Measurements from ENCODE around the gene PDE10A. TPM values are rescaled to one million over a fixed set of nuclear protein-coding genes. Genes with fewer than 3 reads are reported as not detected.

Gene PDE10A
- total and polyA plus RNA-seq, 2 of the 8 experiments (the other 6 are each of a cell fraction or from before 2014, with no cell fraction given) = 1.1 to 2.4 TPM

- H3K4me2 ChIP-seq (ENCODE audit: insufficient read depth in 1 of 2, low read depth in 2 of 2, low read length in 2 of 2) = no peak overlapping the region
- CTCF ChIA-PET (ENCODE audit: partially characterized antibody) = no interaction called here
These were observed 44.8 kb downstream of the PDE10A start for GRCh38 chr6:165618241-165618640.

More at GRCh38 chr6:165618241-165618640, 44.8 kb downstream of the PDE10A start:
- no peak overlapping the region for H2AFZ ChIP-seq (ENCODE audit: low read length)
- H3K23me2 ChIP-seq (ENCODE audit: low read depth, low read length) = no peaks in the 10 kb centered on the region
- no peaks in the 10 kb centered on the region for H3K79me2 ChIP-seq (ENCODE audit: control insufficient read depth in 1 of 2, insufficient read depth in 2 of 2, low read length in 2 of 2)
- POLR2A ChIA-PET (ENCODE audit: partially characterized antibody) = no interaction called here
- H3K4me3 ChIP-seq (ENCODE audit: extremely low read depth in 1 of 4, insufficient read depth in 2 of 4, low read depth in 3 of 4, low read length in 4 of 4) = no peak overlapping the region
- H3K27me3 ChIP-seq (replicated peaks in 1 of 4; ENCODE audit: control insufficient read depth in 3 of 4, extremely low read depth in 1 of 4, insufficient read depth in 3 of 4, low read length in 3 of 4) = no peaks in the 10 kb centered on the region
- no peak overlapping the region for H4K91ac ChIP-seq (replicated peaks; ENCODE audit: insufficient read length, low read length)
- H3K9me3 ChIP-seq (ENCODE audit: insufficient read depth in 2 of 2, low read depth in 1 of 2, low read length in 1 of 2) = no peaks in the 10 kb centered on the region
- WGBS, 2 experiments (ENCODE audit: extremely low coverage in 1 of 2, insufficient coverage in 1 of 2, insufficient read length in 1 of 2, insufficient replicate concordance in 2 of 2, low coverage in 1 of 2, low lambda C conversion rate in 2 of 2, missing lambda C conversion rate in 1 of 2) = 77% methylated on average over 4 of the region's 4 CpGs; no CpG with 5 or more reads in 1 of the 2 experiments
- H3K36me3 ChIP-seq (ENCODE audit: control insufficient read depth in 2 of 4, insufficient read depth in 4 of 4, low read length in 3 of 4) = no peaks in the 10 kb centered on the region
- H2BK20ac ChIP-seq (ENCODE audit: low read length) = no peak overlapping the region
- no peak overlapping the region for H2BK15ac ChIP-seq (ENCODE audit: low read length)
- H3K27ac ChIP-seq (ENCODE audit: low read depth, low read length) = no peak overlapping the region
- H4K20me1 ChIP-seq (replicated peaks in 1 of 2; ENCODE audit: control insufficient read depth in 1 of 2, insufficient read depth in 2 of 2, low read length in 2 of 2) = peaks cover 0 to 2% of the 10 kb centered on the region in 2 experiments
- TF ChIP-seq PHF8 (conservative IDR thresholded peaks at IDR 0.05; ENCODE audit: low read depth, low read length) = no peak
- no peak for TF ChIP-seq SIX5 (IDR thresholded peaks at IDR 0.05; ENCODE audit: low read depth, low read length)
- TF ChIP-seq MAX (IDR thresholded peaks at IDR 0.05) = no peak
- TF ChIP-seq CHD2 (IDR thresholded peaks at IDR 0.05; ENCODE audit: low read length) = no peak
- no peak for TF ChIP-seq CBX8 (IDR thresholded peaks at IDR 0.05; ENCODE audit: borderline replicate concordance, low read depth, low read length)
- no peak for TF ChIP-seq BCL11A (IDR thresholded peaks at IDR 0.05; ENCODE audit: low read depth in 2 of 2, low read length in 2 of 2)
- TF ChIP-seq FOSL1 (IDR thresholded peaks at IDR 0.05; ENCODE audit: insufficient read depth, low read depth, low read length) = no peak
- no peak for TF ChIP-seq POLR2AphosphoS5 (IDR thresholded peaks at IDR 0.05; ENCODE audit: low read depth, low read length)
- no peak for TF ChIP-seq JUND (IDR thresholded peaks at IDR 0.05; ENCODE audit: low read length)
- TF ChIP-seq SIN3A (conservative IDR thresholded peaks at IDR 0.05 in 1 of 2, IDR thresholded peaks at IDR 0.05 in 1 of 2; ENCODE audit: low read depth in 1 of 2, low read length in 2 of 2) = no peak
- no peak overlapping the region for H3K23ac ChIP-seq (ENCODE audit: insufficient read length)
- no peak overlapping the region for H4K5ac ChIP-seq (ENCODE audit: insufficient read length, low read depth, low read length)
- H3K18ac ChIP-seq (ENCODE audit: extremely low read depth, low read length) = no peak overlapping the region
- no peak overlapping the region for H3K9ac ChIP-seq (replicated peaks in 1 of 4; ENCODE audit: extremely low read depth in 1 of 4, low read depth in 3 of 4, low read length in 3 of 4)
- DNase-seq (ENCODE audit: low read depth in 1 of 2, low spot score in 2 of 2) (no peak), FAIRE-seq (no peak)
- no peak overlapping the region for H2BK5ac ChIP-seq (ENCODE audit: low read depth, low read length)
- H3K4me1 ChIP-seq (replicated peaks in 1 of 4; ENCODE audit: control insufficient read depth in 3 of 4, insufficient read depth in 4 of 4, low read length in 3 of 4) = peaks cover 0 to 9% (median under 1%) of the 10 kb centered on the region in 4 experiments; a peak in 3 of 7 replicates
- H3K56ac ChIP-seq (replicated peaks; ENCODE audit: insufficient read length, low read depth, low read length) = no peak overlapping the region
- H2BK12ac ChIP-seq (ENCODE audit: low read depth, low read length) = no peak overlapping the region
- H2AK5ac ChIP-seq (ENCODE audit: low read depth, low read length) = no peak overlapping the region
- H3K79me1 ChIP-seq (ENCODE audit: low read depth, low read length) = no peaks in the 10 kb centered on the region
- H3K14ac ChIP-seq (ENCODE audit: insufficient read length) = no peak overlapping the region
- no peak overlapping the region for H2BK120ac ChIP-seq (replicated peaks; ENCODE audit: low read depth, low read length)
- no peak overlapping the region for H3K4ac ChIP-seq (replicated peaks; ENCODE audit: insufficient read length, low read depth, low read length)
- H4K8ac ChIP-seq (ENCODE audit: extremely low read depth, insufficient read depth, low read length) = no peak overlapping the region
